ENCODE results near the gene NCMAP.
"Not testable (repeated sequence)": the region's sequence is repeated elsewhere in the genome, so short reads cannot be mapped to it uniquely, and the experiment has no call there.

Gene NCMAP, protein sequence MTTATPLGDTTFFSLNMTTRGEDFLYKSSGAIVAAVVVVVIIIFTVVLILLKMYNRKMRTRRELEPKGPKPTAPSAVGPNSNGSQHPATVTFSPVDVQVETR

DNA sequence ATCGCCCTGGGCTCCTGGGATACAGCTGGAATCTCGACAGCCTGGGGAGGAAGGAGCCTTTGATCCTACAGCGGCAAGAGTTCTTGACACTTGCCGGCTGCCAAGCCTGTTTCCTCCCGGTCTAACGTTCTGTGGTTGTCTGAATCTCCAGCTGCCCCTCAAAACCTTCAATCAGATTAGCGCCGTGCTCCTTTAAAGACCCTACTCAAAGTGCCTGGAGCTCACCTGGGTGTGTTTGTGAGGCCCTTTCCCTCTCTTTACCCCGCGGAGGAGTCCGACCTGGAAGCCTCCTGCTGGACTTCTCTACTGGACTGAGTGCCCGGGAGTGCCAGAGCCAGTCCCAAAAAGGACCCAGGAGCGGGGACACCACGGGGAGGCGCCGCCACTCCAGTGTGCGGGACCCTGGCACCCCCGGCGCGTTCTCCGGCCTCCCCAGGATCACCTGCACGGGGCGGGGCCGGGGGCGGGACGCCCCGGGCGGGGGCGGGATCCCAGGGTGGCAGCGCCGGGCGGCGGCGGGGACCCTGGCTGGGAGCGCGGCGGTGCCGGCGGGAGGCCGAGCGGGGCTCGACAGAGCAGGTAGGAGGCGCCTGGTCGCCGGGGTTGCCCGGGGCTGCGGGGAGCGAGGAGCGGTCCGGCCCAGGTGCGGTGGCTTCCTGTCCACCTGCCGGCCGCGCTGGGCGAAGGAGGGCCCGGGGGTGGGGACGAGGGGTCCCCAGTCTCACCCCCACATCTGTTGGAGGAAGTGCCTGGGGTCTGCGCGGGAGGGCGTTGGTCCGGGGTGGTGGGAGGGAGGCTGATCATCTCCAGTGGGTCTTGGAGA is at the start of gene NCMAP:
Gene NCMAP, plus strand, starts transcription at position 497 of the 823 bp plus-strand sequence. CDS start 39,344 bp downstream, outside the sequence.
- Mint-ChIP-seq H3K9me3 (no peaks in the 10 kb centered on the region), H3K36me3 (no peaks in the 10 kb centered on the region), H3K27ac (no peak within 1 kb of the TSS), H3K4me3 (peak within 1 kb of the TSS; percentile 49), H3K27me3 (peaks cover 77% of the 10 kb centered on the region), H3K4me1 (peaks cover 26% of the 10 kb centered on the region)
- peak; percentile 63 for DNase-seq
- CTCF ChIA-PET = interaction anchor here (1.0 to 1.2 kb wide), 3 partner anchors 21 to 139 kb away, joined by 3 read pairs; no protein-coding TSS in a partner anchor

DNA sequence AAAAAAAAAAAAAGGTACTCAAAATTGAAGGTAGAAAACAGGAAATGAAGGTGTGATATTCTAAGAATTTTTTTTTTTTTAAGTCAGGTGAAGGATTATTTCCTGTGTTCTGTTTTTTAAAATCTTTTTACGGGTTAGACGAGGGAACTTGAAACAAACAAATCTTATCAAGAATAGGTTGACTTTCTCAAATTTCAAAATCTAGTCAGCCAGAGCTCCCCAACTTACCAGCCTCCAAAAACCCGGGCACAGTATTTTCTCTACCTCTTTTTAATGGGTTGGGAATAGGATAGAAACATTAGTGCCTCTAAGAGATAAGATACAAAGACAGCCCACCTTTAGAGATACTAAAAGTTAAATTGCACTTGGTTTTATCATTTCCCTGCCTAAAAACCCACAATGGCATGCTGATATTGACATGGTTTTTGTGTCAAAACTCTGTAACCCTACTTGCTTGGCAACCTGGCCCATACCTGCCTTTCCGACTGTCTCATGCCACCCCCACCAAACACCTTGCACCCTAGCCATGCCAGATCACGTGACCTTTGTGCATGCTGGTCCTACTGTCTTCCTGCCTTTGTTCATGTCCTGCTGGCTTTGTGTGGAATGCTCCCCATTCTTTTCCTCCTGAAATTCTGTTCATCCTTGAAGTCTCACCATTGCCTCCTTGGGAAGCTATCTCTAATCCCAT is 49.1 kb upstream of the NCMAP start:
- H3K4me3 Mint-ChIP-seq = peak overlapping the region; percentile 98
- H3K4me1 Mint-ChIP-seq = peaks cover 59% of the 10 kb centered on the region
- peaks cover 69% of the 10 kb centered on the region for H3K36me3 Mint-ChIP-seq
- no peaks in the 10 kb centered on the region for H3K9me3 Mint-ChIP-seq
- CTCF ChIA-PET = interaction anchor here (1.4 to 3.5 kb wide), 4 partner anchors 20 to 91 kb away, joined by 6 to 31 read pairs (median 17); partner anchors contain the start of gene NIPAL3
- DNase-seq = peak; percentile 52
- H3K27me3 Mint-ChIP-seq = no peaks in the 10 kb centered on the region
- peak overlapping the region; percentile 99 for H3K27ac Mint-ChIP-seq

DNA sequence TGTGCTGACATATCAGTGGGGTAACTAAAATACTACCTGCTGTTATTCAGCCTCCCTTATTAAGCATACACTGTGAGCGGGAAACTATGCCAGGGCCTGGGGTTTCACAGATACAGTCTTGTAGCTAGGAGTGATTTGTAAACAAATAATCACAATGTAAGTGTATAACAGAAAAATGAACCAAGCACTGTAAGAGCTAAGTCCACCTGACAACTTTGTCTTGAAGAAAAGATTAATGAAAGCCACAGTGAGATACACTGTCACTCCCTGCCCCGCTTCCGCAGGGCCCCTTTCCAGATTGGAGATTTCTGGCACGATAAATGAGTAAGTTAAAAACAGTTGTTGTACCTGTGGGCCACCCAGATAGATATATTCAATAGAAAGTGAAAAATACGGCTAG is 48.5 kb upstream of the NCMAP start:
- Mint-ChIP-seq H3K4me3 (peak overlapping the region; percentile 98), H3K27me3 (no peaks in the 10 kb centered on the region), H3K27ac (peak overlapping the region; percentile 99), H3K4me1 (peaks cover 62% of the 10 kb centered on the region), H3K36me3 (peaks cover 71% of the 10 kb centered on the region), H3K9me3 (no peaks in the 10 kb centered on the region)
- CTCF ChIA-PET = interaction anchor here (1.4 to 2.8 kb wide), 3 partner anchors 20 to 92 kb away, joined by 6 to 15 read pairs (median 8); partner anchors contain the start of gene NIPAL3
- DNase-seq = peak; percentile 47

DNA sequence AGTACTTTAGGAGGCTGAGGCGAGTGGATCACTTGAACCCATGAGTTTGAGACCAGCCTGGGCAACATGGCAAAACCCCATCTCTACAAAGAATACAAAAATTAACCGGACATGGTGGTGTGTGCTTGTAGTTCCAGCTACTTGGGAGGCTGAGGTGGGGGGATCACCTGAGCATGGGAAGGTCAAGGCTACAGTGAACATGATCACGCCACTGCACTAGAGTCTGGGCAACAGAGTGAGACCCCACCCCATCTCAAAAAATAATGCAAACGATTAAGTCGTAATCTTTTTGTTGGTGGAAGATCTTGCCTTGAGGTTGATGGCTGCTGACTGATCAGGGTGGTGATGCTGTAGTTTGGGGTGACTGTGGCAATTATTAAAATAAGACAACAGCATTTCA is 47.0 kb upstream of the NCMAP start:
- CTCF ChIA-PET = interaction anchor here (1.0 to 1.8 kb wide), 2 partner anchors 10 to 93 kb away, joined by 3 to 8 read pairs; partner anchors contain the start of gene NIPAL3
- Mint-ChIP-seq H3K27ac (peak overlapping the region; percentile 99), H3K36me3 (peaks cover 71% of the 10 kb centered on the region), H3K4me1 (peaks cover 73% of the 10 kb centered on the region), H3K27me3 (no peaks in the 10 kb centered on the region), H3K9me3 (no peaks in the 10 kb centered on the region), H3K4me3 (peak overlapping the region; percentile 32)
- no peak for DNase-seq

DNA sequence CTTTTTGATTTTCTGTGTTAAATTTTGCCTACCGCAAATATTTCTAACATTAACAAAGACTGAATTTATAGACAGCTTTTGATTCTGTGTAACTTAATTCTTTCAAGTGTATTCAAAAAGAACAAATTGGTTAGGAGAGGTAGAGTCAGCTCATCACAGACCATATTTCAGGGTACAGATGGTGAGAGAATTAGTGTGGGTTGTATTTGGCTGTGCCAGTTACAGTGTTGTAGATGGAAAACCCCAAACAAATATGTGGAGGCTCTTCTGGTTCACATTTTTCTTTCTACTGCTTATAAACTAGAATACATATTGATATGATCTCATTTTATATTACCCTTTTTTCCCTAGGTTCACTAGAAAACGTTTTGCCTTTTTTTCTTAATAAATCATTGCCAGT is 42.2 kb upstream of the NCMAP start:
- no peak overlapping the region for H3K4me3 Mint-ChIP-seq
- no peak for DNase-seq
- H3K36me3 Mint-ChIP-seq = peaks cover 67% of the 10 kb centered on the region
- peaks cover 72% of the 10 kb centered on the region for H3K4me1 Mint-ChIP-seq
- no peaks in the 10 kb centered on the region for H3K27me3 Mint-ChIP-seq
- CTCF ChIA-PET = interaction anchor here (1.1 kb wide), 1 partner anchor 12 kb away, joined by 3 read pairs; no protein-coding TSS in a partner anchor
- no peaks in the 10 kb centered on the region for H3K9me3 Mint-ChIP-seq
- H3K27ac Mint-ChIP-seq = no peak overlapping the region

DNA sequence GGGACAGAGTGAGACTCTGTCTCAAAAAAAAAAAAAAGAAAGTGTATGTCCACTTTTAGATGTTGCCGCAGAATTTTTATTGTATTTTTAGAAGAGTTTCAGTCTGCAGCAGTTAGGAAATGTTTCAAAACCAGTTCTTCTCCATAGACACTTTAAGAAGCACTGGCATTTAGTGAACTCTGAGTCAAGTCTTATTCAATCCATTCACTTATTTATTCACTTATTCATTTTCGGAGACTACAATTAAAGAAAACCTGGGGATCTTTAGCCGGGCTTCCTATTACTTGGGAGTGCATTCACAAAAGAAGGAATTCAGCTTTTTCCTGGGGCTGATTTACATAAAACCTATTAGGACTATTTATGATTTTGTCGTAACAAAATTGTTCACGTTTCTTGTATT is 40.9 kb upstream of the NCMAP start:
- peaks cover 66% of the 10 kb centered on the region for H3K36me3 Mint-ChIP-seq
- H3K4me1 Mint-ChIP-seq = peaks cover 68% of the 10 kb centered on the region
- no peaks in the 10 kb centered on the region for H3K9me3 Mint-ChIP-seq

DNA sequence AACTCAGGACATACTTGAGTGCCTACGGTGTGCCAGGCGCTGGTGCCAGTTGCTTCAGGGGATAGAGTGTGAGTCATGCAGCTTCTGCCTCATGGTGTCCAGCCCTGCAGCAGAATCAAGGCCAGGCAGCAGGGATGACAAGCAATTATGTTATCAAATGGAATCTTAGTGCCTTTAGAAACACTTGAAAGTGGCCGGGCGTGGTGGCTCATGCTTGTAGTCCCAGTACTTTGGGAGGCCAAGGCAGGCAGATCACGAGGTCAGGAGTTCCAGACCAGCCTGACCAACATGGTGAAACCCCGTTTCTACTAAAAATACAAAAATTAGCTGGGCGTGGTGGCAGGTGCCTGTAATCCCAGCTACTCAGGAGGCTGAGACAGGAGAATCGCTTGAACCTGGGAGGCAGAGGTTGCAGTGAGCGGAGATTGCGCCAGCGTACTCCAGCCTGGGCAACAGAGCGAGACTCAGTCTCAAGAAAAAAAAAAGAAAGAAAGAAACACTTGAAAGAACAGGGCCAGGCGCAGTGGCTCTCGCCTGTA is 40.1 kb upstream of the NCMAP start:
- H3K27ac Mint-ChIP-seq = peak overlapping the region; percentile 25
- peaks cover 64% of the 10 kb centered on the region for H3K36me3 Mint-ChIP-seq
- H3K27me3 Mint-ChIP-seq, H3K9me3 Mint-ChIP-seq, H3K4me3 Mint-ChIP-seq, DNase-seq: not testable (repeated sequence)
- CTCF ChIA-PET = interaction anchor here (0.9 to 1.7 kb wide), 2 partner anchors 9 to 72 kb away, joined by 3 to 5 read pairs; no protein-coding TSS in a partner anchor
- peaks cover 66% of the 10 kb centered on the region for H3K4me1 Mint-ChIP-seq

More for the DNA sequence above, 40.9 kb upstream of the NCMAP start:
- no peak for DNase-seq
- Mint-ChIP-seq H3K27me3 (no peaks in the 10 kb centered on the region), H3K4me3 (no peak overlapping the region), H3K27ac (peak overlapping the region; percentile 19)
- CTCF ChIA-PET = interaction anchor here (0.9 kb wide), 2 partner anchors 73 to 94 kb away, joined by 3 read pairs; no protein-coding TSS in a partner anchor

DNA sequence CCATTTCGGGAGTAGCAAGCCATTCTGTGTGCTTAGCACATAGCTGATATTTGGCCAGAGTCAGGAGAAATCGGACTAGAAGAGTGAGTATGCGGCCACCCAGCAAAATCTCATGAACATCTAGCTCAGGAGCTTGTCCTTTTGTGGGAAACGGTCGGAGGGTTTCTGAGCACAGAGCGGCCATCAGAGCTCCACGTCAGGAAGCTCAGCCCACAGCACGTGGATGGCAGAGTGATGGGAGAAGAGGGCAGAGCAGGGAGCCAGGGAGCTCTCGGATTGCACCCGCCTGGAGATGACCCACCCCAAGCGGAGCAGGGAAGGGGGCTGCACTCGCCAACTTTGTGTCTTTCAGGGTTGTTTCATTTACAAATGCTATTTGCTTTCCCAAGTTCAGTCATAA is 39.4 kb upstream of the NCMAP start:
- DNase-seq = no peak
- H3K36me3 Mint-ChIP-seq = peaks cover 63% of the 10 kb centered on the region
- H3K27me3 Mint-ChIP-seq = no peaks in the 10 kb centered on the region
- peak overlapping the region; percentile 43 for H3K27ac Mint-ChIP-seq
- no peak overlapping the region for H3K4me3 Mint-ChIP-seq
- CTCF ChIA-PET = interaction anchor here (1.1 to 1.7 kb wide), 3 partner anchors 9 to 30 kb away, joined by 3 to 6 read pairs (median 5); no protein-coding TSS in a partner anchor
- H3K9me3 Mint-ChIP-seq = peaks cover 4% of the 10 kb centered on the region
- peaks cover 66% of the 10 kb centered on the region for H3K4me1 Mint-ChIP-seq

DNA sequence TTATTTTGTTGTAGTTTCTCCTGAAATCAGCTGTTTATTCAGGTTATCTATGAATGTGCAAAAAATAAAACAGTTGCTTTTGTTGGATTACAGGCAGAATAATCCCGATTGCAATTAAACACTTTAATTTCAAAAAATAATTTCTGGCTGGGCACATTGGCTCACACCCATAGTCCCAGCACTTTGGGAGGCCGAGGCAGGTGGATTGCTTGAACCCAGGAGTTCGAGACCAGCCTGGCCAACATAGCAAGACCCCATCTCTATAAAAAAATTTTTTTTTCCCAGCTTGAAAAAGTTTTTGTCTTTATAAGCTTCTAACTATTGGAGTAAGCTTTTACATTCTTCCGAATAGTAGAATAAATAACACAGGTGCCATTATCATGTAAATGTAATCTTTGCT is 38.0 kb upstream of the NCMAP start:
- no peak overlapping the region for H3K4me3 Mint-ChIP-seq
- H3K4me1 Mint-ChIP-seq = peaks cover 59% of the 10 kb centered on the region
- CTCF ChIA-PET = interaction anchor here (0.9 to 2.1 kb wide), 6 partner anchors 9 to 127 kb away, joined by 3 to 7 read pairs (median 6); partner anchors contain the start of gene NIPAL3
- DNase-seq = no peak
- H3K27ac Mint-ChIP-seq = no peak overlapping the region
- H3K27me3 Mint-ChIP-seq = no peaks in the 10 kb centered on the region
- peaks cover 4% of the 10 kb centered on the region for H3K9me3 Mint-ChIP-seq
- H3K36me3 Mint-ChIP-seq = peaks cover 59% of the 10 kb centered on the region

DNA sequence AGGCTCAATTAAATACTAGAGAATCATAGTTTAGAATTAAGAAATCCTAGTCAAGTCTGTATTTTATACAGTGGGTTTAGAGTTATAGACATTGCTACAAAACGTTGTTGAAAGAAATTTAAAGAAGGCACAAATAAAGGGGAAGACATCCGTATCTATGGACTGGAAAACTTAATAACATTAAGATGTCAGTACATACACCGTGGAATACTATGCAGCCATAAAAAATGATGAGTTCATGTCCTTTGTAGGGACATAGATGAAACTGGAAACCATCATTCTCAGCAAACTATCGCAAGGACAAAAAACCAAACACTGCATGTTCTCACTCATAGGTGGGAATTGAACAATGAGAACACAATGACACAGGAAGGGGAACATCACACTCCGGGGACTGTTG is 35.6 kb upstream of the NCMAP start:
- H3K9me3 Mint-ChIP-seq, CTCF ChIA-PET, H3K27ac Mint-ChIP-seq, H3K4me3 Mint-ChIP-seq, DNase-seq, H3K27me3 Mint-ChIP-seq: not testable (repeated sequence)
- Mint-ChIP-seq H3K4me1 (peaks cover 53% of the 10 kb centered on the region), H3K36me3 (peaks cover 53% of the 10 kb centered on the region)

DNA sequence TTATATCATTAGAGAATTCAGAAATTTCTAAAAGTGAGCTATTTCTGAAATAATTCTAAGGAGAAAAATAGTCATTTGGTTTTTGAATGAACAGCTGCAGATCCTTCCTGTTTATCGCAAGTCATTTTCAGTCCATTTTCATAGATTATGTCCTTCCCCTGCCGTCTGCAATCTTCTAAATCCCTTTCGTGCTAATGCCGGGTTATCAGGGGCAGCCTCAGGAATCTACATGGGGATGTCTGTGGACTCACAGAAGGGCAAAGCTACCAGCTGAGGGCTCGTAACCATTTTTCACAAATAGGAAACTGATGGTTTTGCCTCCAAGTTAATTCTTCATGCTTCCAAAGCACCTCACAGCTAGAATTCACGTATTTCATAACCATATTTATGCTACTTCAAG is 30.3 kb upstream of the NCMAP start:
- CTCF ChIA-PET = interaction anchor here (0.9 to 7.6 kb wide), 9 partner anchors 9 to 111 kb away, joined by 3 to 72 read pairs (median 5); partner anchors contain the start of genes NIPAL3 and STPG1
- H3K27ac Mint-ChIP-seq = peak overlapping the region; percentile 11
- H3K9me3 Mint-ChIP-seq = no peaks in the 10 kb centered on the region
- H3K36me3 Mint-ChIP-seq = peaks cover 53% of the 10 kb centered on the region
- DNase-seq = no peak
- H3K4me1 Mint-ChIP-seq = peaks cover 49% of the 10 kb centered on the region
- no peaks in the 10 kb centered on the region for H3K27me3 Mint-ChIP-seq
- no peak overlapping the region for H3K4me3 Mint-ChIP-seq

DNA sequence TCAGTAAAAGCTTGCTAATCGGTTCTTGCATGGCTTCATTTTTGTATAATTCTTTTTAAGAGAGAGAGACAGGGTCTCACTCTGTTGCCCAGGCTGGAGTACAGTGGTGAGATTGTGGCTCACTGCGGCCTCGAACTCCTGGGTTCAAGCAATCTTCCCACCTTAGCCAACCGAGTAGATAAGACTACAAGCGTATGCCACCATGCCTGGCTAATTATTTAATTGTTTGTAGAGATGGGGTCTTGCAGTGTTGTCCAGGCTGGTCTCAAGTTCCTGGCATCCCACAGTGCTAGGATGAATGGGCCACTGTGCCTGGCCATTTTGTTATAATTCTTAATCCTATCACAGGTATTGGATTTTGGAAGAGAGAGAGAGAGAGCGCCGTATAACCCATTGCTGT is 29.8 kb upstream of the NCMAP start:
- H3K9me3 Mint-ChIP-seq = no peaks in the 10 kb centered on the region
- H3K4me3 Mint-ChIP-seq = no peak overlapping the region
- H3K4me1 Mint-ChIP-seq = peaks cover 47% of the 10 kb centered on the region
- no peak for DNase-seq
- H3K27ac Mint-ChIP-seq = peak overlapping the region; percentile 11
- peaks cover 51% of the 10 kb centered on the region for H3K36me3 Mint-ChIP-seq
- CTCF ChIA-PET = interaction anchor here (0.9 to 7.6 kb wide), 16 partner anchors 7 to 133 kb away, joined by 3 to 72 read pairs (median 5); partner anchors contain the start of genes NIPAL3 and STPG1
- H3K27me3 Mint-ChIP-seq = no peaks in the 10 kb centered on the region

DNA sequence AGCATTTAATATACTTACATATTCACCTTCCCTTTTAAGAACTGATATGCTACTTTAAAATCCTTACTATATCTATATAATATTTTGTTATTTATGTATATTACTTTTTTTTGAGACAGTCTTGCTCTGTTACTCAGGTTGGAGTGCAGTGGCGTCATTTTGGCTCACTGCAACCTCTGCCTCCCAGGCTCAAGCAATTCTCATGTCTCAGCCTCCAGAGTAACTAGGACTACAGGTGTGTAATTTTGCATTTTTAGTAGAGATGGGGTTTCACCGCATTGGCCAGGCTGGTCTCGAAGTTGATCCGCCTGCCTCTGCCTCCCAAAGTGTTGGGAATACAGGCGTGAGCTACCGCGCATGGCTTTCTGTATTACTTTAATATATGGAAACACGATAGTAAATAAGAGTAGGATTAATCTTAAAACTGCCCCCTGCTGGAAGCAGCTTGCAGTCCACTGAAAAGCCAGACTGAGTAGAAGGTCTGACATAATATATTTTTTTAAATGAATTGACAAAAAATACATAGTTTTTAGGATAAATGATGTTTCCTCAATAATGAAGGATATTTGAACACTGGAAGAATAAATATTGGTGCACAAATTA is 28.8 kb upstream of the NCMAP start:
- Mint-ChIP-seq H3K4me3 (no peak overlapping the region), H3K27ac (no peak overlapping the region)

More for the DNA sequence above, 28.8 kb upstream of the NCMAP start:
- CTCF ChIA-PET = interaction anchor here (0.8 to 7.6 kb wide), 21 partner anchors 8 to 134 kb away, joined by 3 to 72 read pairs (median 5); partner anchors contain the start of genes NIPAL3 and STPG1
- Mint-ChIP-seq H3K27me3 (no peaks in the 10 kb centered on the region), H3K4me1 (peaks cover 51% of the 10 kb centered on the region), H3K9me3 (no peaks in the 10 kb centered on the region), H3K36me3 (peaks cover 57% of the 10 kb centered on the region)
- peak; percentile 66 for DNase-seq

All from activated naive CD4-positive, alpha-beta T cell treated with anti-CD3 and anti-CD28 coated beads, Interleukin-2, amount 10 ng/mL, durations not matched to agents 7 days and 5 days (primary cell).